ENCODE data around the gene ADCY2.
"Not testable (repeated sequence)": the region's sequence is repeated elsewhere in the genome, so short reads cannot be mapped to it uniquely, and the experiment has no call there.

ADCY2 gene

DNA sequence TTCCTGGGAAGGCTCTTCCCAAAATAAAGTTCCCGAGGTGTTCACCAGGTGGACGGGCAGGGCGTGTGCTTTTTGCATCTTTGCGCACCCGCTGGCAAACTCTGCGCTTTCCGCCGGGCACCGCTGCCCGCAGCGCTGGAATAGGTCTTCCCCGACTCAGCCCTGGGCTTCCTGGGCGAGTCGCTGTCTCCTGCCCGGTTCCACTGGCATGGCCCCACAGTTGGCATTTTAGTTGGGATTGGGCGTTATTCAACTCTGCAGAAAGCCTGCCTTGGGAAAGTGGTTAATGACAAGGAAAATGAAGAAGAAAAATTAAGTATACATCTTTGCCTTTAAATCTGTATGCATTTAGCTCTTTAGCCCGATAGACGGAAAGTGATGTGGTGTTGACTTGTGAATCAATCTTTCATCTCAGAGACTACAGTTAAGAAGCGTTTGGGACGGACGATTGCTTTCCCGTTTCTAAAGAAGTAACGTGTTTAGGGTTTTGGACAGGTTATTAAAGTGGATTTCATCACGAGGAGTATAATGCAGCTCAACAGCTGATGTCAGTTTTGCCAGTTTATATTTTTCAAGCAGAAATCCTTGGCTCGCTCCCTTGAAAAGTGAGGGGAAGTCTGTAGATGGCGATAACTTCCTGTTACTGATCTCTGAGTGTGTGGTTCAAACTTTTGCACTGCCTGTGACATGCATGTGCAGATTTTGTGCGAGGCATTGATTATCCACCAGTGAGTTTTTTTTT lies 946 bp downstream of the ADCY2 start:
- DNase-seq (ENCODE audit: low read depth) = no peak

DNA sequence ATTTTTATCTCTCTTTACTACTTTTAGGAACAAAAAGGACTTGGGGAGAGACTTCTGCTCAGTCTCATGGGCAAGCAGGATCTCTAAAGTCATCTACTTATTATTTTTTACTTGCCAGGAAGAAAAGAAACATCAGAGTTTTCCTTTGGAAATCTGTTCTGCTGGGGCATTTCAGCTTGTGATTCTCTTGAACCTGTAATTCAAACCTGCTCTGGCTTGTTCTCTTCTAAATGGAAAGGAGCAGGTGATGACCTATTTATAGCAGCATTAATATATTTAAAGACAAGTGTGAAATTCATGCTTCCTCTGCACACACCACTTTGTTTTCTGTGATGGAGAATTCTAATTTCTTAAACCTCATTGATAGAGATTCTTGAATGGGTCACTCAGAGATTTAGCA lies 2.0 kb downstream of the ADCY2 start:
- DNase-seq (ENCODE audit: low read depth) = no peak

DNA sequence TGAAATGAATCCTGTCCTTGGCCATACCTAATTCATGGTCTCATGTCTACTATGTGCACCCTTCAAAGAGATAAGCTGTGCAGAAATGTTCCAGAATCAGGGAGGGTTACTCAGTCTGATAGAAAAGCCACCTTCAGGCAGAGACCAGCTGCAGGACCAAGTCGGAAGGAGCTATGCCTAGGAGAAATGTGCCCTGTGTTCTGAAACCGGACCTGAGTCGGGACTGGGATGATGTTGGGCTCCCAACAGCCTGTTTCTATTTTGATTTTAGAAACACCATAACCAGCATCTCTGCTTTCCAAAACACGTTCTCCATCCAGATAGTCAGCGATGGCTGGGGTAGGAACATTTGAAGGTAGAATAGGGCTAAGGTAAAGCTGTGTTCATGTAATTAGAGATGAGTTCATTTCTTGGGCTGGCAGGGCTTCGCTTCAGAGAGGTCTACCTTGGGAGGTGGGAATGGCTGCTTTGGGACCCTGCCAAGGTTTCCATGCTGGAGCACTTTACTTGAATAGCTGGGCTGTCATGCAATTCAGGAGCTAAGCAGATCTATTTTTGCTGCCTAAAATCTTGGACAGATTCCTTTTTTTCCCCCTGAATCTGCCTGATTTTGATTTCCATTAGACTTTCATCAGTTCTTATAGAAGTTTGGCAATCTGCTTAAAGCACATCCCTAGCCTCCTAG lies 2.8 kb downstream of the ADCY2 start:
- DNase-seq (ENCODE audit: low read depth) = no peak

DNA sequence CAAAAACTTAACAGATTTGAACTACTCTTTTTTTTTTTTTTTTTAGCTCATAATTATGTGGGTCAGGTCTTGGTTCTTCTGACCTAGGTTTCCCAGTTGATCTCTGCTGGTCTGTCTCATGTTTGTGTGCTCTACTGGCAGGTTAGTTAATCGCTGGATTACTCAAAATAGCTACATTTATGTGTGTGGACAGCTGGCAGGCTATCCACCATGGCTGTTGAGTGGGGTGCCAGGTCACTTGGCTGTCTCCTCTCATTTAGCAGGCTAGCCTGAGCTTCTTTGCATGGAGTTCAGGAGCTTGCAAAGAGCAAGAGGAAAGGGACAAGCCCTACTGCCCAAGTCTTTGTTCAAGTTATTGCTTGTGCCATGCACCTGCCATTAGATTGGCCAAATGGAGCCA lies 9.3 kb downstream of the ADCY2 start:
- DNase-seq (ENCODE audit: low read depth) = no peak

DNA sequence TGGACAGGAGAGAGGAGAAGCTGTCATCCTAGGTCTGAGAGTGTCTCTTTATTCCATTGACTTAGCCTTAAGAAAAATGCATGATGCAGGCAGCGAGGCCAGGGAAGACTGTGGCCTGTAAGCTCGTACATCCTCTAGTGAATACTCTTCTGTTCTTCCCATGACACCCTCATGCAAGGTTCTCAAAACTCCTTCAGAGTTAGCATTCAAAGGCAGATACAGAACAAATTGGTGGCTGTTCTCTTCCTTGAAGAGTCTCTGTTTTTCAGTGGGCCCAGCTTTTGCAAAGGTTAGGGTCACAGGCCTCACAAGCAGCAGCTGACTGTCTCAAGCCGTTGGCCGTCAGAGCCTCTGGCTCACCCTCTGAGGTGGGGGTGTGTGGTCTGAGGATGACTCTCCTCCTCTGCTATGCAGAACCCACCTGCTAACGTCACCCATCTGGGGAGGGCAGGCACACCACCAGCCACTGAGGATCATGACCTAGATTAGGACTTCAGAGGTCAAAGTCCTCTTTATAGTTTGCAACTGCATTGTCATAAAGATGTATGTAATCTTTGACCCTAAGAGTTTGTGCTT lies 15.1 kb downstream of the ADCY2 start:
- no peak for DNase-seq (ENCODE audit: low read depth)

DNA sequence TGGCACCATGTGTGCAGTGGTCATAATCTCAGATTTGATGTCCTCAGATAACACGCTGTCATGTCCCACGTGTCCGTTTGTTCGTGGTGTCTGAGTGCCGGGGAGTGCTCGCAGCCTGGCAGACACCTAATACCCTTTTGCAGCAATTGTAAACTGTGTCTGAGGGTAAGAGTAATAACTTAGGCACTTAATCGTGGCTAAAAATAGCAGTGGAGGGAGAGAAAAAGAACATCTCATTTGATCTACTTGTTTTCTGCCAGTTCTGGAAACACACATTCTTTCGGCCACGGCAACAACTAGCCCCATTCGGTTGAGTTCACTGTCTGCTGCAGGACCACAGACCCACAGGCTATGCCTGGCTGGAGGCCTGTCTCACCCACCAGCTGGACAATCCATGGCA lies 16.5 kb downstream of the ADCY2 start:
- no peak for DNase-seq (ENCODE audit: low read depth)

DNA sequence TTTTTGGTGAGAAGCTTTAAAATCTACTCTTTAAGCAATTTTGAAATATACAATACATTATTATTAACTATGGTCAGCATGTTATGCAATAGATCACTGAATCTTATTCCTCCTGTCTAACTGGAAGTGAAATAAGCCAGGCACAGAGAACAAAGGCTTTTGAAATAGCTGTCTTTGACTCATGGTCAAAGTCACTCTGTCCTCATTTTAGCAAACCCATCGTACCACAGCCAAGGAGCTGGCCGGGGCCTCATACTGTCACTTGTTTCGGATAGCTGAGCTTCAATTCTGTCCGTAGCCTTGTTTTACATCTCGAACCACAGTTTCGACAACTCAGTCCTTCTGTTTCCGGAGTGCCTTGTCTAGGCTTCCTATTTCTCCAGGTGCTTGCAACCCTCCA lies 19.2 kb downstream of the ADCY2 start:
- no peak for DNase-seq (ENCODE audit: low read depth)

DNA sequence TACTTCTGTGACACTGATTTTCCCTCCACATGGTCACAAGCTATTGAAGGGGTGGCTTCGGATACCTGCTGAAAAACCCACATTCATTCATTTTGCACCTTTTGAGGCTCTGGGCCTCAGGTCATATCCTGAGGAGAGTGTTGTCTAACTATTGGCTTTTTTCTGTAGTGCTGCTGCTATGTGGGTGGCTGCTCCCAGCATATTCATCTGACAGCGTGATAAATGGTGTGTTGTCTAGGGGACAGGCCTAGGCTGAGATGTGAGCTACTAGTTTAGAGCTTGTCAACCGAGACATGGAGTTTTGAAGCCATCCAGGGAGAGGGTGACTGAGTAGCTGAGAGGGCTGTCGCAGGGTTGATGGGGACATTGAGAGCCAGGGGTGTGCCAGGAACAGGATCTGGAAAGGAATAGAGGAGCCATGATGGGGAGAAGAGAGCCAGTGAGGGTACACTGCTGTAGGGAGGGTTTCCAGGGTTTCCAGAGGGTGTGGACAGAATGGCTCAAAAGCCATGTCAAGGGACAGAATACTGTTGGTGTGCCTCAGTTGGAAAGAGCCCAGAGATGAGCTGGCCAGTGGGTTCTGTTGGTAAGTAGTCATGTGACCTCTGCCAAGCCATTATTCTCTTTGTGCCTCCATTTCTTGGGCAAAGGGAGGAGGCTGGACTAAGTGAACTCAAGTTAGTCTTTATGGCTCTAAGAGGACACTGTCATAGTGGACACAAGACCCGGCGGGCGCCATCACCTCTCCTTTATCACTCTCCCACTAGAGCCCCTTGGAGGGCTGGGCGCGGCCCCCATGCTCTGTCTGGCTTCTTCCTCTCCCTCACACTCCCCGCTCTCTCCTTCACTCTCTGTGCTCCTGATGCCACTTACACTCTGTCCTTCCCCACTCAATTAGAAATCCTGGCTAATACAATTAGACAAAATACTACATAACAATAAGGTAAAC lies 19.9 kb downstream of the ADCY2 start:
- DNase-seq (ENCODE audit: low read depth) = no peak

DNA sequence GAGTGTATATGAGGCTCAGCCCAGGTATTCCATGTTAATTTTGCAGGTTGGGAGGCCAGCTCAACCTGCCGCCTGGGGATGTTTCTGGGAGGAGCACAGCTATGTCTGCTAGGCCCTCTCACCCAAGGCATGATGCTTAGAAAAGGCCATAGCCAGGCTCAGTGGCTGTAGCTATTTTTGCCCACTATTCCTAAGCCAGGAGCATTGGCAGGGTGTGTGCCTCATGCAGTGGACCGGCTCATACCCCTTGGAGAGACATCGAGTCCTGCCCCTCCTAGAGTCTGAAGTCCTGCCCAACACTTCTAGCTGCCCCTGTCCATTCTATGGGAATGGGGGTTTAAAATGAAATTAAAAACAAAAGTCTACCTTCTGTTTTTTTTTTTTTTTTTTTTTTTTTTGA lies 22.3 kb downstream of the ADCY2 start:
- no peak for DNase-seq (ENCODE audit: low read depth)

DNA sequence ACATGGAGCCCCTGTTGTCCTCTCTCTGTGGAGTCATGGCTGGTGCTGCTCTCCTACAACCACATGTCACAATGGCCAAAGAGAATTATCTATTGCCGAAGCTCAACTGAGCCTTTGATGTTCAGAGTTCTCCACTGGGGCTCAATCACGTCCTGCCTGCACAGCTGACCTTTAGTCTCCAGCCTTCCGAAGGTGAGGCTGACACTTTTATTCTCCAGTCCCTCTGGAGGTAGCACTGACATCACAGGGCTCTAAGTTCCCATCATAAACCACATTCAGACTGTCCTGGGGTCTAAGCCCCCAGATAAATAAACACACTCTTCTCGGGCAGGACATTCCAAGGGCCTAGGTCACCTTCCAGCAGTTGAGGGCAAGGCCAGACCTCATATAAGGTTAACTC lies 23.4 kb downstream of the ADCY2 start:
- no peak for DNase-seq (ENCODE audit: low read depth)

DNA sequence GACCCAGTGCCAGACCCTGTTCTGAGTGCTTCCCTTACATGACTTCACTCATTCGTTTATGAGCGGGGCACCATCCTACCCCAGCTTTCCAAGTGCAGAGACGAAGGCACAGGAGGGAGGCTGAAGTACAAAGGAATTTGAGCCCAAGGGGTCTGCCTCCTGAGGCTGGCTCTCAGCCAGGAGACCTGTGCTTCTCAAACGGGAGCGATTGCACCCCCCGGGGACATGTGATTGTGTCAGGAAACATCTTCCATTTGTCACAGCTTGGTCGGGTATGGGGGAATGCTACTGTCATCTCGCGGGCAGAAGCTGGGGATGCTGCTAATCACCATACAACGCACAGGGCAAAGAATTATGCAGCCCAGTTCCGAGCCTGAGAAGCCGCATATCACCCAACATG lies 23.9 kb downstream of the ADCY2 start:
- no peak for DNase-seq (ENCODE audit: low read depth)

DNA sequence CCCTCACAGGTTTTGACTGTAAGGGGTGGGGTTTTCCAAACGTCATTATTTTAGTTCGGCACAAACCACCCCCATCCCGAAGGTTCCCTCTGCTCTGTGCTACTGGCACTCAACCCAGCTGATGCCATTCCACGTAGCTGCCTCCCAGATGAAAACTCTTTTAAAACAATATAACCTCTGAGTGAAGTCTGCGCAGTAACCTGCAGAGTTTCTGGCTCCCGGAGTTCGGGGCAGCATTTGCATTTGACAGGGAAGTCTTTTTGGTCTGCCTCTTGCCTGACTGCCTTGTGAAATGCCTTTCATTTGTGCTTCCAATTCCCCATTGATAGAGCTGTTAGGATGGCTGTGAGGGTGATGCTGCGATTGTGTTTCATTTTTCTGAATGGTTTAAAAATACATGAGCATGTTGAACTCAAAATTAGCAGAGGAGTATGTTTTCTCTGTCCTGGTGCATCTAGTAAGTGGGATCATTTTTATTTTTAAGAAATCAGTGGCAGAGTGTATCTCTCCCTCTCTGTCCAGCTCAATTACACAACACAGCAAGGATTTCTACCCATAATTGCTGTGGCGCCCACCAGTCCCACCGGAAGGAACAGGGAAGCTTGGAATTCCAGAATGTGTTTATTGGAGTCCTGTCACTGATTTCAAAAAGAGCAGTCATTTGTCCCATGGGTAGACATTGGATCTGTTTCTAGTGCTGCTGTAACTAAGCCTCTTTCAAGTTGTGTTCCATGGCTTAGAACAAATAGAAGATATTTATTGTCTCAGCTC lies 24.8 kb downstream of the ADCY2 start:
- DNase-seq (ENCODE audit: low read depth) = no peak

DNA sequence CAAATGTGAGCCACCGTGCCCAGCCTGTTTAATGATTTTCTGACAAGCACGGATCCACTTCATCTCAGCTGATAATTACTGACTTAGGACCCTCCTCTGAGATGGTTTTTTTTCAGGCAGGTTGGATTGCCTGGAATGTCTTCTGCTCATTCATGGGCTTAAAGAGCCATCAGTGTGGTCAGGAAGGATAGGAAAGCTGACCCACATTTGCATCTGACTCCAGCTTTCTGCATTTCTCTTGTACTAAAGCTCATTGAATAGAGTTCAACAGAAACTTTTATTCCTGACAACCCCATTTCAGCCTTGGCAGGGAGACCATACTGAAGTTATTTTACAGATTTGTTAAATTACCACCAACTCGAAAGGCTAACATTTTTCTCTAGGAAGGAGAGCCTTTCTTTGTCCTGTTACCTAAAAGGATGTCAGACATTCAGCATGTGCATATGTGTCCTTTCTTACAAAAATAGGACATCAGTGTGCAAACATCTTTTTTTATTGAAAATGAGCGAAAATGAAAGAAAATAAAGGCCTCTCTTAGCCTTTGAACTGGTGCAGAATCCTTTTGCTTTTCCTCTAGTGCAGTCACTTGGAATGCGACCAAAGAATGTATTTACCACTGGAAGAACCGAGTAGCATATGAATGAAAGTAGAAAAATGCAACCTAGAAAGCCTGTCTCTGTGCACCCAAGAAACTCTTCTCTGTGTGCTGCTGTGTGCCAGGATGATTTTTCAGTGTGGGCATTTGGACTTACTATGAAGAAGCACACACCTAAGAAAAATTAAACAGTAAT lies 26.6 kb downstream of the ADCY2 start:
- no peak for DNase-seq (ENCODE audit: low read depth)

DNA sequence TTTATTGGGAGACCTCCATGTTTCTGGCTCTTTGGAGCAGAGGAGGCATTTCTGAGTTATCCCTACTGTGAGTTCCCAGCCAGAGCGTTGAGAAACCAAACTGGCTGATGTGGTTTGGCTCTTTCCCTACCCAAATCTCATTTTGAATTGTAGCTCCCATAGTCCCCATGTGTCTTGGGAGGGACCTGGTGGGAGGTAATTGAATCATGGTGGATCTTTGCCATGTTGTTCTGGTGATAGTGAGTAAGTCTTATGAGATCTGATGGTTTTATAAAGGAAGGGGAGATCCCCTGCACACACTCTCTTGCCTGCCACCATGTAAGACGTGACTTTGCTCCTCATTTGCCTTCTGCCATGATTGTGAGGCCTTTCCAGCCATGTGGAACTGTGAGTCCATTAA lies 27.3 kb downstream of the ADCY2 start:
- DNase-seq (ENCODE audit: low read depth) = not testable (repeated sequence)

DNA sequence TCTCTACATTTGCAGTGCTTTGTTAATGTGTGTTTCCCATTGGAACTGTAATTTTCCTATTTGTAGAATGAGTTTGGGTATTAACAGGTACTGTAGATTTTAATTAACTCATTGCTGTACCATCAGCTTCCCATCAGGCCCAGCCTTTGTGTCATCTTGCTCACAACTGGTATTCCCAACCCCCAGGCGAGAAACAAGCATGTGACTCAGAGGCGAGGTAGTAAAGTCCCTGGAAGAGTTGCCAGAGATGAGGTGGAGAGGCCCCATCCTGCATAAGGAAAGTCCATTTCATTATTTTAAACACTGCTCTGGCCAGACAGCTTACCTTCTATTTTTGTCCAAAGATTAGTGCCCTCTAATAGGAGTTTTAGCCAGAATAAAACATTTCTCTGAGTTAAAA lies 29.9 kb downstream of the ADCY2 start:
- no peak for DNase-seq (ENCODE audit: low read depth)

DNA sequence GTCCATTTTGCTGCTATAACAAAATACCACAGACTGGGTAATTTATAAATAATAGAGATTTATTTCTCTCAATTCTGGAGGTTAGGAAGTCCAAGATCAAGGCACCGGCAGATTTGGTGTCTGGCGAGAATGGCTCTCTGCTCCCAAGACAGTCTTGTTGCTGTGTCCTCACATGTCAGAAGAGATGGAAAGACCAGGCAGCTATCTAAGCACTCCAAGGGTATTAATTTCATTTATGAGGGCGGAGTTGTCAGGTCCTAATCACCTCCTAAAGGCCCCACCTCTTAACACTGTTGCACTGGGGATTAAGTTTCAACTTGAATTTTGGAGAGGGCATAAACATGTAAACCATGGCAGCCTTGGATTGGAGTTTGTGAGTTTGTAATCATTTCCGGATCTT lies 30.3 kb downstream of the ADCY2 start:
- no peak for DNase-seq (ENCODE audit: low read depth)

DNA sequence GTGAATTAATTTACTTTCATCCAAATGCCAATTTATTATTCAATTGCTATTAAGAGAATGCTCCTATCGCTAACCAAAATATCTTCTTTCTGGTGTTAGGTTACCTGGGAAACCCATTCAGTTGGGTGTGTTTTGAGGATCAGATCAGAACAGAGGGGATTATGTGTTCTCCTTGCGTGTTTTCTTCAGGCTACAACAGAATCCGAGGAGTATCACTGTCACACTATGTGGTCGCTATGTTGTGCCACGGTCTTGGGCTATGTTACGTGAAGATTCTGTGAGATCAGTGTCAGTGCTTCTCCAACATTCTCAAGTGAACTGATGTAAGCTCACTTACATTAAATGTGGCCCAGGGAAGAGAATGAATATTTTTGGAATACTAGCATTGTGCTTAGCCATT lies 39.0 kb downstream of the ADCY2 start:
- DNase-seq (ENCODE audit: low read depth) = no peak

DNA sequence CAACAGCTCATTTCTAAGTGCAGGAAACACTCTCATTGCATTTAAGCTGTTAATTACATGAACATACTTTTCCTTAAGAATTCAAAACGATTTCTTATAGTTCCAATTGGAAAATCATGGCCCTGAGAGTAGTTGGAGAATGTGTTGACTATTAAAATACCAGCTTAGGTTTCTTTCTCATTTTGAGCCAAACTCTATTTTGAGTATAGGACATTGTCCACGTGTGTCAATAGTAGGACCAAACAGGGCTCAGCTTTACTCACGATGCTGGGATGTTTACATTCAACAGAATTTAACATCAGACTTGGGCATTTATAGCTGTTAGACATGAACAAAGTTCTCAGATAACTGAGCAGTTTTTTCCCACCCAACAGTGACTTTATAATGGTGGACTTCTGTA lies 39.6 kb downstream of the ADCY2 start:
- DNase-seq (ENCODE audit: low read depth) = no peak

DNA sequence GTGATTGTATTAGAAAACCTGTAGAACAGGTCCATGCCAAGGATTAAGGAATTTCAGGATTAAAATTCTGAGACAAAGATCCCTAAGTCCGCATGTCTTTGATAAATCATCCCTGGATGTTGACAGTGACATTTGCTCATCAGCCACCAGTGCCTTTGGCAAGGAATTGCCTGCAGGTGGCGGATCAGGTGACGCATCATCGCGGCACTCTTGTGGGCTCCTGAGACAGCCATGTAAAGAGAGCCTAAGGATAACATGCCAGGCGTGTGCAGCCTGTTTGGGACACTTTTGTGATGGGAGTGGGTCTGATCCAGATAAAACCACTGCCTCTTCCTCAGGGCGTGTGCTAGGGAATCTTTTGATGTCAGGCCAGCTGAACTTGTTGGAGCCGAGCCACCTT lies 40.6 kb downstream of the ADCY2 start:
- DNase-seq (ENCODE audit: low read depth) = no peak

DNA sequence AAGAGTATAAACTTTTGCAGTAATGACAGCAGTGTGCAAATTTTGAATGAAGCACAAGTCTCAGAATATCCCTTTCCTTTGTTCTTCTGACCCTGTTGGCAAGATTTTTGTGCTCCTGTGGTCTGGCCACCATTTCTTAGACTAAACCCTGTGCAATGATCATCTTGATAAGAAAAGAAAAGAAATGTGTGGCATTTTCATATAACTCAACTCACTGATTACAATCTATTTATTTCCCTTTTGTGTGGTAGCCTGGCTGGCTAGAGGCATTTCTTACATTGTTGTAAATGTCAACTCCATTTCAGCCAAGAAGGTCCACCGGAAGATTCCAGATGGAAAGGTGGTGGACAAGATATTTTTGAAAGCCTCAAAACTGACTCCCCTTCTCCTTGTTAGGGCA lies 41.9 kb downstream of the ADCY2 start:
- no peak for DNase-seq (ENCODE audit: low read depth)

DNA sequence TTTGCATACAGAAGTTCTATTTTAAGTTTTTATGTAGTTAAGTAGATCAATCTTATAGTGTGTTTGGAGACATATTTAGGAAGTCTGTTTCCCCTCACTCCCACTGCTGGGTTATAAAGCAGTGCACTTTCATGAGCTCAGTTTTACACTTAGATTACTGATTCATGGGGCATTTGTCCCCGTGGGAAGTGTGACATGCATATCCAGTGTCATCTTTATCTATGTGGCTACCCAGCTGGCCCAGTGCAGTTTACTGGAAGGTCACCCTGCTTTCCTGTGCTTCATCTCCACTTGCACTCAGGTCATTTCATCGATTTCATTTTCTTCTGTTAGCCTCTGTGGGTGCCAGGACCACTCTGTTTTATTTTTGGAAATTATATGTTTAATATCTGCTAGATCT lies 49.1 kb downstream of the ADCY2 start:
- DNase-seq (ENCODE audit: low read depth) = no peak

All from ELR (cell line).